Hepatocyte (in vitro differentiated cells): ENCODE results near the gene AK1. TPM values are rescaled to one million over a fixed set of nuclear protein-coding genes. Genes with fewer than 3 reads are reported as not detected.
A peak's percentile ranks its signal among the peaks of the same experiment; 100 is the strongest.

Experiments used
- DNase-seq: peaks from one replicate; pipeline ENCODE4 v3.0.0-alpha.2; 2016; ENCODE audit warnings: low spot score
- H2AFZ ChIP-seq: fragments of 200-600 bp; sonication (generic); 2 replicates; pipeline ENCODE4 v1.6.0; 2016; ENCODE audit warnings: antibody characterized with exemption, mild to moderate bottlenecking
- H3K27ac ChIP-seq: fragments of 200-600 bp; sonication (generic); 2 replicates; pipeline ENCODE4 v1.5.1; 2016; ENCODE audit warnings: mild to moderate bottlenecking
- H3K27me3 ChIP-seq: fragments of 200-600 bp; sonication (generic); 2 replicates; pipeline ENCODE4 v1.6.1; 2016
- H3K36me3 ChIP-seq: fragments of 200-600 bp; sonication (generic); replicated peaks from 2 replicates; pipeline ENCODE4 v1.5.1; 2016; ENCODE audit warnings: low read depth; ENCODE audit not compliant: insufficient read depth
- H3K4me1 ChIP-seq: fragments of 200-600 bp; sonication (generic); 2 replicates; pipeline ENCODE4 v1.5.1; 2016; ENCODE audit warnings: mild to moderate bottlenecking, moderate library complexity; ENCODE audit not compliant: insufficient read depth
- H3K4me2 ChIP-seq: fragments of 200-600 bp; sonication (generic); 2 replicates; pipeline ENCODE4 v1.6.0; 2016
- H3K4me3 ChIP-seq: fragments of 200-600 bp; sonication (generic); 2 replicates; pipeline ENCODE4 v1.5.1; 2016; ENCODE audit warnings: mild to moderate bottlenecking
- H3K79me2 ChIP-seq: fragments of 200-600 bp; sonication (generic); 2 replicates; pipeline ENCODE4 v1.6.0; 2017; ENCODE audit warnings: mild to moderate bottlenecking
- H3K9me2 ChIP-seq: fragments of 200-600 bp; sonication (generic); replicated peaks from 2 replicates; pipeline ENCODE4 v1.6.0; 2017; ENCODE audit warnings: mild to moderate bottlenecking; ENCODE audit not compliant: insufficient read depth
- H3K9me3 ChIP-seq: fragments of 200-600 bp; sonication (generic); 2 replicates; pipeline ENCODE4 v1.5.1; 2016; ENCODE audit warnings: low read depth, mild to moderate bottlenecking
- H4K20me1 ChIP-seq: fragments of 200-600 bp; sonication (generic); 2 replicates; pipeline ENCODE4 v1.6.0; 2016; ENCODE audit warnings: mild to moderate bottlenecking; ENCODE audit not compliant: insufficient read depth, poor library complexity, severe bottlenecking
- CTCF ChIP-seq: fragments of 200-600 bp; sonication (generic); IDR thresholded peaks from 2 replicates; pipeline ENCODE4 v1.5.1; 2016; ENCODE audit warnings: antibody characterized with exemption, mild to moderate bottlenecking; ENCODE audit not compliant: poor library complexity
- EZH2 ChIP-seq: fragments of 200-600 bp; sonication (generic); IDR thresholded peaks from 2 replicates; pipeline ENCODE4 v1.6.1; 2016; ENCODE audit warnings: antibody characterized with exemption, mild to moderate bottlenecking, borderline replicate concordance
- EZH2phosphoT487 ChIP-seq: fragments of 200-600 bp; sonication (generic); IDR thresholded peaks from one replicate; pipeline ENCODE4 v1.6.1; 2018; ENCODE audit warnings: antibody characterized with exemption, mild to moderate bottlenecking, low read depth, moderate library complexity; ENCODE audit not compliant: unreplicated experiment, severe bottlenecking
- WGBS: methylation state at CpG from one replicate; pipeline ENCODE4 v1.1.6; 2016; ENCODE audit warnings: low lambda C conversion rate; ENCODE audit errors: missing lambda C conversion rate; 5-methylcytosine and 5-hydroxymethylcytosine counted together
- polyA plus RNA-seq: library from polyadenylated mRNA; unstranded; fragments of >200 nt; fragmentation: Nextera tagmentation; extraction: Ambion mirVana; gene quantifications from 2 replicates; pipeline ENCODE4 v1.2.1, GENCODE V29; 2016
- total RNA-seq: library from RNA; depleted of rRNA; stranded (reverse); fragments of >200 nt; gene quantifications from 2 replicates; pipeline ENCODE4 v1.2.3, GENCODE V29; 2014

AK1 gene
- total and polyA plus RNA-seq, 2 experiments from 2014 or later = 28.3 to 91.3 TPM

GRCh38 chr9:127844821-127845359, 32.6 kb downstream of the AK1 start:
- peaks cover 10% of the 10 kb centered on the region for H3K4me1 ChIP-seq
- no peak for TF ChIP-seq CTCF
- TF ChIP-seq EZH2 = no peak
- no peak for TF ChIP-seq EZH2phosphoT487
- H3K4me2 ChIP-seq = no peak overlapping the region
- no peaks in the 10 kb centered on the region for H4K20me1 ChIP-seq
- 66% methylated on average over 16 of the region's 16 CpGs for WGBS
- peak; percentile 4 for DNase-seq
- H3K27me3 ChIP-seq = no peaks in the 10 kb centered on the region
- peak overlapping the region; percentile 20 for H3K27ac ChIP-seq
- no peaks in the 10 kb centered on the region for H3K9me3 ChIP-seq
- H3K4me3 ChIP-seq = no peak overlapping the region
- no peaks in the 10 kb centered on the region for H3K79me2 ChIP-seq
- no peaks in the 10 kb centered on the region for H3K36me3 ChIP-seq
- H2AFZ ChIP-seq = no peak overlapping the region
- H3K9me2 ChIP-seq = no peaks in the 10 kb centered on the region

DNA sequence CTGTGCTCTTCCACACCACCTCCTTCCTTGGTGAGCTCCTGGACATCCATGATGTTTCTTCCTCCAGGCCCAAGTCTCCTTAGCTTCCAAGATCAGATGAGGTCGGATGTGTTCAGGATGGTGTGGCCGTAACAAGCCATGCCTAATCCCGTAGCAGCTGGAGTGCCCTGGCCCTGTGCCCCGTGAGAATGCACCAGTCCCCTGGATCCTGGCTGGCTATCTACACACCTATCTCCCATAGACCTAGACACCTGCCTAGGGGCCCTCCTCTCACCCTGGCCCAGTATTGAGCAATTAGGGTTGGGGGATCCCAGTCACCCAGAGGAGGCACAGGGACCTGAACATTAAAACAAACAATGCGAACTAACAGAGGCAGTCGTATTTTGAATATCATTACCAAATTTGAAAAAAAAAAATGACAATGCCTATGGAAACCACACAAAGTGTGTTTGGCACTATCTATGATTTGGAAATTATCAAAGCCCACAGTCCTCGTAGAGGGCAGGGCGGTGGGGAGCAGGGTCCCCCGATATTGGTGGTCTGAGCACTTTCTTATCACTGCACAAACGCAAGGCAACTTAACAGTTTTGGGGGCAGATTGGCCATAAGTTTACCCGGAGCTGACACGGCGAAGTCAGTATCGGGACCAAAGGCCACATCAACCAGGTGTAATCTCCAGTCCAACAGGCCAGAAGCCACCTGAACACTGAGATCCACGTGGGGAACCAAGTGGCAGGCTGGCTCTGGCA, 36.2 kb downstream of the AK1 start:
- Histone ChIP-seq H3K4me3 (no peak overlapping the region), H4K20me1 (no peaks in the 10 kb centered on the region), H3K4me1 (peaks cover 12% of the 10 kb centered on the region), H3K4me2 (no peak overlapping the region), H3K9me3 (no peaks in the 10 kb centered on the region), H3K27ac (no peak overlapping the region), H3K79me2 (no peaks in the 10 kb centered on the region), H3K36me3 (no peaks in the 10 kb centered on the region), H3K9me2 (no peaks in the 10 kb centered on the region), H3K27me3 (no peaks in the 10 kb centered on the region), H2AFZ (no peak overlapping the region)
- 94% methylated on average over 15 of the region's 15 CpGs for WGBS
- no peak for DNase-seq
- TF ChIP-seq EZH2phosphoT487 = no peak
- TF ChIP-seq CTCF = no peak
- TF ChIP-seq EZH2 = no peak

- no peak overlapping the region for H2AFZ ChIP-seq
- no peaks in the 10 kb centered on the region for H3K79me2 ChIP-seq
- peak overlapping the region; percentile 69 for H3K27ac ChIP-seq
- H3K9me3 ChIP-seq = no peaks in the 10 kb centered on the region
- TF ChIP-seq CTCF = no peak
- TF ChIP-seq EZH2phosphoT487 = no peak
- no peak overlapping the region for H3K4me3 ChIP-seq
- H3K36me3 ChIP-seq = no peaks in the 10 kb centered on the region
- peak; percentile 39 for DNase-seq
- H3K27me3 ChIP-seq = no peaks in the 10 kb centered on the region
- no peaks in the 10 kb centered on the region for H4K20me1 ChIP-seq
- H3K4me2 ChIP-seq = no peak overlapping the region
- H3K4me1 ChIP-seq = peaks cover 15% of the 10 kb centered on the region
- no peaks in the 10 kb centered on the region for H3K9me2 ChIP-seq
- WGBS = 49% methylated on average over 16 of the region's 18 CpGs
These were observed 38.9 kb downstream of the AK1 start for GRCh38 chr9:127838375-127839078.
